ENCODE results near the gene HADH.

DNA sequence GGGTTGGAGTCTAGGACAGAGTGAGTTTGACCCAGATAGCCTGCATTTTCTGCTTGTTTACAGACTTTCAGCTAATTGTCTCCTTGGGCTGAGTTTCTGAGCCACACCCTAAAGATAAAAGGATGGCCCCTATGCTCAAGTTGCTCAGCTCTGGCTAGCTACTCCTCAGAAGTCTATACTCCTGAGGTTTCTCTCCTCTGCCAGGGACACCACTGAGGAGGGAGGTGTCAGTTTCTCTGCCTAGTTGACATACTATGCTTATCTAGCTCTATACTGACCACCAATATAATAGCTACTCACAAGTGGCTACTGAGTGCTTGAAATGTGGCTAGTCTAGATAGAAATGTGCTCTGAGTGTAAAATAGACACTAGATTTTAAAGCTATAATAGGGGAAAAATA is 23.6 kb downstream of the HADH start:
- no peak for TF ChIP-seq POLR2A (IDR thresholded peaks at IDR 0.05)
- TF ChIP-seq, protein P1, sequence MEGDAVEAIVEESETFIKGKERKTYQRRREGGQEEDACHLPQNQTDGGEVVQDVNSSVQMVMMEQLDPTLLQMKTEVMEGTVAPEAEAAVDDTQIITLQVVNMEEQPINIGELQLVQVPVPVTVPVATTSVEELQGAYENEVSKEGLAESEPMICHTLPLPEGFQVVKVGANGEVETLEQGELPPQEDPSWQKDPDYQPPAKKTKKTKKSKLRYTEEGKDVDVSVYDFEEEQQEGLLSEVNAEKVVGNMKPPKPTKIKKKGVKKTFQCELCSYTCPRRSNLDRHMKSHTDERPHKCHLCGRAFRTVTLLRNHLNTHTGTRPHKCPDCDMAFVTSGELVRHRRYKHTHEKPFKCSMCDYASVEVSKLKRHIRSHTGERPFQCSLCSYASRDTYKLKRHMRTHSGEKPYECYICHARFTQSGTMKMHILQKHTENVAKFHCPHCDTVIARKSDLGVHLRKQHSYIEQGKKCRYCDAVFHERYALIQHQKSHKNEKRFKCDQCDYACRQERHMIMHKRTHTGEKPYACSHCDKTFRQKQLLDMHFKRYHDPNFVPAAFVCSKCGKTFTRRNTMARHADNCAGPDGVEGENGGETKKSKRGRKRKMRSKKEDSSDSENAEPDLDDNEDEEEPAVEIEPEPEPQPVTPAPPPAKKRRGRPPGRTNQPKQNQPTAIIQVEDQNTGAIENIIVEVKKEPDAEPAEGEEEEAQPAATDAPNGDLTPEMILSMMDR (IDR thresholded peaks at IDR 0.05), result no peak

Measured in thyroid gland (tissue), 4 donors.